ENCODE data around the gene PYGL.

- no peak for TF ChIP-seq ZNF2 (tag by site-specific recombination; IDR thresholded peaks at IDR 0.05)
- TF ChIP-seq ZNF391 (tag by site-specific recombination; IDR thresholded peaks at IDR 0.05; ENCODE audit: borderline replicate concordance, low read depth) = no peak
- TF ChIP-seq ZNF704 (tag by site-specific recombination; IDR thresholded peaks at IDR 0.05) = no peak
- no peak for TF ChIP-seq CTCF (tag by site-specific recombination; IDR thresholded peaks at IDR 0.05)
- TF ChIP-seq ZNF626 (tag by site-specific recombination; IDR thresholded peaks at IDR 0.05) = no peak
- no peak for TF ChIP-seq ZNF501 (tag by site-specific recombination; IDR thresholded peaks at IDR 0.05)
- TF ChIP-seq SP2 (tag by site-specific recombination; IDR thresholded peaks at IDR 0.05) = no peak
- no peak for TF ChIP-seq ZBTB1 (tag by site-specific recombination; IDR thresholded peaks at IDR 0.05)
- no peak for TF ChIP-seq ZNF670 (tag by site-specific recombination; IDR thresholded peaks at IDR 0.05; ENCODE audit: low read depth)
Observed at GRCh38 chr14:50972734-50973133, 28.5 kb upstream of the PYGL start.
